HCT116 (cell line): ENCODE results near the gene MPHOSPH10. TPM values are rescaled to one million over a fixed set of nuclear protein-coding genes. Genes with fewer than 3 reads are reported as not detected.

ENCODE experiments used
- ATAC-seq: fragments of 200-7000 bp; cut with Tn5 transposase; 2 replicates; pipeline ENCODE4 v1.9.1; 2020; ENCODE audit warnings: mild to moderate bottlenecking, moderate library complexity
- BruUV-seq: library from RNA; stranded (reverse); fragments of 400-500 nt; replicated peaks from 2 replicates; lab custom pipeline; 2021; lab: Mats Ljungman, UMichigan
- CTCF ChIA-PET: fragments of 300-600 bp; sonication (Branson Sonifier 250); formaldehyde crosslinking; loops from one replicate; lab custom pipeline; 2021; ENCODE audit warnings: antibody characterized with exemption; lab: Charles Lee
- POLR2A ChIA-PET: fragments of 300-600, 350-600 bp; sonication (Branson Sonifier 250); formaldehyde crosslinking; loops from one replicate; lab custom pipeline; 2021; ENCODE audit warnings: antibody characterized with exemption; lab: Charles Lee
- RAD21 ChIA-PET, 2 experiments: fragments of 300-600 bp; sonication (Branson Sonifier 250); formaldehyde crosslinking; loops; one replicate each; lab custom pipeline; 2023; ENCODE audit warnings: low total read pairs in 2 of 2; ENCODE audit not compliant: uncharacterized antibody in 2 of 2, unreplicated experiment in 2 of 2, low non-redundant PET in 1 of 2; lab: Charles Lee
- DNase-seq: peaks from one replicate; pipeline ENCODE4 v3.0.0-alpha.2; 2010; ENCODE audit warnings: low read depth, low spot score
- H2AFZ ChIP-seq: fragments of 200-600 bp; shearing (Covaris generic), sonication (generic); 2 replicates; pipeline ENCODE4 v1.6.1; 2017; ENCODE audit warnings: low read depth, mixed run types, mixed read lengths, antibody characterized with exemption, low read length; ENCODE audit not compliant: poor library complexity, severe bottlenecking
- H3K27ac ChIP-seq: 2 replicates; pipeline ENCODE4 v1.5.1; 2012; ENCODE audit warnings: low read depth, low read length
- H3K27me3 ChIP-seq: fragments of 200-600 bp; sonication (generic); 2 replicates; pipeline ENCODE4 v1.6.1; 2016; ENCODE audit warnings: mixed run types, low read length, mixed read lengths; ENCODE audit not compliant: insufficient read depth
- H3K36me3 ChIP-seq, 2 experiments: fragments of 200-500 bp in 1 of 2; fragments of 200-600 bp in 1 of 2; sonication (Bioruptor generic) in 1 of 2; sonication (generic) in 1 of 2; 2 replicates each; pipeline versions ENCODE4 v1.5.1 to v1.6.1; 2014 to 2016; ENCODE audit warnings: low read length in 2 of 2, inconsistent platforms in 1 of 2, mixed read lengths in 1 of 2, mixed run types in 1 of 2; ENCODE audit not compliant: insufficient read depth in 2 of 2, control insufficient read depth in 1 of 2
- H3K4me1 ChIP-seq, 2 experiments: fragments of 200-600 bp in 1 of 2; sonication (generic) in 1 of 2; 2 replicates each; pipeline versions ENCODE4 v1.5.1 to v1.6.1; 2012 to 2017; ENCODE audit warnings: low read length in 2 of 2, inconsistent platforms in 1 of 2, mild to moderate bottlenecking in 1 of 2, mixed read lengths in 1 of 2, mixed run types in 1 of 2, moderate library complexity in 1 of 2; ENCODE audit not compliant: insufficient read depth in 2 of 2, control insufficient read depth in 1 of 2
- H3K4me2 ChIP-seq: fragments of 200-600 bp; sonication (generic); 2 replicates; pipeline ENCODE4 v1.6.1; 2017; ENCODE audit warnings: mixed run types, low read length, mixed read lengths
- H3K4me3 ChIP-seq, 2 experiments: fragments of 200-600 bp in 1 of 2; sonication (generic) in 1 of 2; replicated peaks in 1 of 2; 2 replicates each; pipeline ENCODE4 v1.5.1; 2011 to 2016; ENCODE audit warnings: low read length in 2 of 2, control low read depth in 1 of 2, low read depth in 1 of 2, mild to moderate bottlenecking in 1 of 2, mixed read lengths in 1 of 2, mixed run types in 1 of 2
- H3K79me2 ChIP-seq: fragments of 200-600 bp; sonication (generic); 2 replicates; pipeline ENCODE4 v1.6.1; 2017; ENCODE audit warnings: mild to moderate bottlenecking, mixed run types, low read length, moderate library complexity, mixed read lengths; ENCODE audit not compliant: insufficient read depth
- H3K9ac ChIP-seq: fragments of 200-600 bp; sonication (generic); 2 replicates; pipeline ENCODE4 v1.6.1; 2016; ENCODE audit warnings: low read length, mixed read lengths
- H3K9me2 ChIP-seq: fragments of 200-600 bp; sonication (generic), shearing (Covaris generic); 2 replicates; pipeline ENCODE4 v1.6.1; 2017; ENCODE audit warnings: mixed run types, mild to moderate bottlenecking, moderate library complexity; ENCODE audit not compliant: insufficient read depth
- H3K9me3 ChIP-seq, 2 experiments: fragments of 200-500 bp in 1 of 2; fragments of 200-600 bp in 1 of 2; sonication (Bioruptor generic) in 1 of 2; sonication (generic) in 1 of 2; 2 replicates each; pipeline ENCODE4 v1.6.1; 2014 to 2017; ENCODE audit warnings: low read length in 2 of 2, mixed read lengths in 2 of 2, inconsistent platforms in 1 of 2, low read depth in 1 of 2, mild to moderate bottlenecking in 1 of 2, mixed run types in 1 of 2, moderate library complexity in 1 of 2; ENCODE audit not compliant: control insufficient read depth in 1 of 2, insufficient read depth in 1 of 2
- H4K20me1 ChIP-seq: fragments of 200-600 bp; sonication (generic), shearing (Covaris generic); 2 replicates; pipeline ENCODE4 v1.6.1; 2017; ENCODE audit warnings: mixed run types, mild to moderate bottlenecking, moderate library complexity; ENCODE audit not compliant: insufficient read depth
- CBX3 ChIP-seq: IDR thresholded peaks from 2 replicates; pipeline ENCODE4 v1.6.1; 2012; ENCODE audit warnings: low read depth
- CEBPB ChIP-seq: IDR thresholded peaks from 2 replicates; pipeline ENCODE4 v1.6.1; 2012; ENCODE audit warnings: low read depth
- EZH2 ChIP-seq: fragments of 200-600 bp; sonication (generic); IDR thresholded peaks from 2 replicates; pipeline ENCODE4 v1.6.1; 2017; ENCODE audit warnings: antibody characterized with exemption, mixed run types
- EZH2phosphoT487 ChIP-seq: fragments of 200-600 bp; IDR thresholded peaks from 2 replicates; pipeline ENCODE4 v1.6.1; 2018; ENCODE audit warnings: antibody characterized with exemption, borderline replicate concordance
- JUND ChIP-seq: IDR thresholded peaks from 2 replicates; pipeline ENCODE4 v1.6.1; 2012
- POLR2A ChIP-seq: IDR thresholded peaks from 2 replicates; pipeline ENCODE4 v1.7.0; 2011; ENCODE audit warnings: borderline replicate concordance; ENCODE audit not compliant: insufficient read depth, insufficient read length; ENCODE audit errors: extremely low read depth
- POLR2AphosphoS5 ChIP-seq: IDR thresholded peaks from 2 replicates; pipeline ENCODE4 v1.6.1; 2011; ENCODE audit warnings: mild to moderate bottlenecking, low read depth, low read length, moderate library complexity
- REST ChIP-seq: IDR thresholded peaks from 2 replicates; pipeline ENCODE4 v1.6.1; 2012; ENCODE audit warnings: low read depth
- SIN3A ChIP-seq: IDR thresholded peaks from 2 replicates; pipeline ENCODE4 v1.6.1; 2012; ENCODE audit warnings: low read depth
- SP1 ChIP-seq: IDR thresholded peaks from 2 replicates; pipeline ENCODE4 v1.6.1; 2012; ENCODE audit warnings: low read depth
- ZBTB33 ChIP-seq: IDR thresholded peaks from 2 replicates; pipeline ENCODE4 v1.6.1; 2011; ENCODE audit warnings: mild to moderate bottlenecking, low read length, moderate library complexity; ENCODE audit not compliant: insufficient replicate concordance; ENCODE audit errors: extremely low read depth
- intact Hi-C: fragments of 100-400 bp; cut with micrococcal nuclease; formaldehyde crosslinking; loops from 2 replicates; pipeline ENCODE4 v1.10.0; 2022
- total RNA-seq: library from RNA; stranded (reverse); gene quantifications from one replicate; pipeline ENCODE4 v1.2.1, GENCODE V29; 2021; ENCODE audit not compliant: unreplicated experiment

Gene MPHOSPH10
- total RNA-seq, 1 experiment from 2014 or later, result 36.7 TPM

- no peak overlapping the region for H3K4me3 ChIP-seq
- no peaks in the 10 kb centered on the region for H3K9me2 ChIP-seq
- ChIA-PET RAD21 (no interaction called here), POLR2A (no interaction called here), CTCF (interaction anchor here (1.5 kb wide), 1 partner anchor 25 kb away, joined by 5 read pairs; no protein-coding TSS in a partner anchor)
- H3K27ac ChIP-seq, result no peak overlapping the region
- H3K4me2 ChIP-seq, result no peak overlapping the region
- H3K9me3 ChIP-seq, result no peaks in the 10 kb centered on the region
- H3K36me3 ChIP-seq, result 0 out of 4 replicates have a peak, but pooled peaks cover 0 to 4% of the 10 kb centered on the region in 2 experiments
- no peak for ATAC-seq
- no peak for DNase-seq
- H3K79me2 ChIP-seq, result peaks cover 17% of the 10 kb centered on the region
- peaks cover 0 to 10% of the 10 kb centered on the region in 2 experiments; a peak in 1 of 4 replicates for H3K4me1 ChIP-seq
- H3K27me3 ChIP-seq, result no peaks in the 10 kb centered on the region
- no peaks in the 10 kb centered on the region for H4K20me1 ChIP-seq
- no TSS peak for BruUV-seq
- no peak overlapping the region for H2AFZ ChIP-seq
- no peak overlapping the region for H3K9ac ChIP-seq
- intact Hi-C loops, result no loop called here
- TF ChIP-seq POLR2A (no peak), SIN3A (no peak), CBX3 (no peak), EZH2 (no peak), POLR2AphosphoS5 (no peak), JUND (no peak), CEBPB (no peak), ZBTB33 (no peak), EZH2phosphoT487 (no peak), SP1 (no peak), REST (no peak)
Observed at GRCh38 chr2:71125506-71126294, 4.7 kb upstream of the MPHOSPH10 start.
